ENCODE data around the gene ZNF580. TPM values are rescaled to one million over a fixed set of nuclear protein-coding genes. Genes with fewer than 3 reads are reported as not detected.

The ZNF580 gene
- total RNA-seq, 1 experiment from 2014 or later = 32.0 TPM

- Mint-ChIP-seq H3K36me3 (peaks cover 32% of the 10 kb centered on the region), H3K4me3 (no peak overlapping the region), H3K27ac (peak overlapping the region; percentile 58; the same call in 1 of the 2 replicates), H3K27me3 (ENCODE audit: low read depth) (no peaks in the 10 kb centered on the region), H3K4me1 (peaks cover 26% of the 10 kb centered on the region), H3K9me3 (no peaks in the 10 kb centered on the region)
- TF ChIP-seq FOXP4 (CRISPR knock-in tag; IDR thresholded peaks at IDR 0.05) (no peak), ZNF121 (CRISPR knock-in tag; IDR thresholded peaks at IDR 0.05) (no peak), ERG (CRISPR knock-in tag; IDR thresholded peaks at IDR 0.05) (no peak), STAT6 (CRISPR knock-in tag; conservative IDR thresholded peaks at IDR 0.05; ENCODE audit: low read depth) (no peak), TEAD1 (CRISPR knock-in tag; IDR thresholded peaks at IDR 0.05) (no peak), PREB (CRISPR knock-in tag; IDR thresholded peaks at IDR 0.05; ENCODE audit: borderline replicate concordance) (no peak), RORB (CRISPR knock-in tag; IDR thresholded peaks at IDR 0.05) (no peak), TCF7 (CRISPR knock-in tag; IDR thresholded peaks at IDR 0.05; ENCODE audit: low read depth) (no peak), OVOL2 (CRISPR knock-in tag; IDR thresholded peaks at IDR 0.05; ENCODE audit: borderline replicate concordance) (no peak), ELF4 (CRISPR knock-in tag; IDR thresholded peaks at IDR 0.05; ENCODE audit: low read depth) (no peak), USF1 (CRISPR knock-in tag; IDR thresholded peaks at IDR 0.05) (no peak)
- ChIA-PET POLR2A (no interaction called here), CTCF (no interaction called here)
- DNase-seq (ENCODE audit: low spot score) = no peak
- ATAC-seq = no peak
These were observed 37.4 kb downstream of the ZNF580 start for GRCh38 chr19:55678121-55678671.

- no peaks in the 10 kb centered on the region for H3K9me3 Mint-ChIP-seq
- H3K4me1 Mint-ChIP-seq = peaks cover 15% of the 10 kb centered on the region
- no peak for DNase-seq (ENCODE audit: low spot score)
- ATAC-seq = no peak
- TF ChIP-seq SMAD4 (CRISPR knock-in tag; IDR thresholded peaks at IDR 0.05) = no peak
- no peak for TF ChIP-seq NFATC4 (CRISPR knock-in tag; IDR thresholded peaks at IDR 0.05)
- H3K36me3 Mint-ChIP-seq = peaks cover 25% of the 10 kb centered on the region
- H3K27ac Mint-ChIP-seq = no peak overlapping the region
- ChIA-PET POLR2A (no interaction called here), CTCF (no interaction called here)
- H3K27me3 Mint-ChIP-seq (ENCODE audit: low read depth) = no peaks in the 10 kb centered on the region
- no peak overlapping the region for H3K4me3 Mint-ChIP-seq
These were observed 38.8 kb downstream of the ZNF580 start for GRCh38 chr19:55679343-55680257.

Measured in WTC11 (cell line).